HEK293 (cell line): ENCODE results near the gene TMEM126B.

Experiments
- CTCF ChIA-PET: fragments of 350-600 bp; formaldehyde crosslinking; extraction: SDS; loops from one replicate; lab custom pipeline; 2021; ENCODE audit warnings: antibody characterized with exemption; lab: Yijun Ruan, JAX
- POLR2A ChIA-PET: fragments of 300-600 bp; formaldehyde crosslinking; extraction: SDS; loops from one replicate; lab custom pipeline; 2020; ENCODE audit warnings: antibody characterized with exemption, inconsistent platforms; lab: Yijun Ruan, JAX
- H3K27ac ChIP-seq: fragments of 200-500 bp; sonication (Bioruptor generic); 2 replicates; pipeline ENCODE4 v1.5.1; 2014; ENCODE audit warnings: low read depth, low read length, control low read depth, inconsistent platforms; ENCODE audit errors: extremely low read depth
- H3K36me3 ChIP-seq, 2 experiments: fragments of 200-500 bp in 1 of 2; sonication (Bioruptor generic) in 1 of 2; 1 replicate in 1 of 2; 2 replicates in 1 of 2; pipeline ENCODE4 v1.5.1; 2014 to 2017; ENCODE audit warnings: inconsistent platforms in 2 of 2, low read length in 2 of 2; ENCODE audit not compliant: control insufficient read depth in 2 of 2, insufficient read depth in 1 of 2
- H3K4me1 ChIP-seq: fragments of 200-500 bp; sonication (Bioruptor generic); 2 replicates; pipeline ENCODE4 v1.5.1; 2014; ENCODE audit warnings: mild to moderate bottlenecking, low read length, inconsistent platforms; ENCODE audit not compliant: control insufficient read depth, insufficient read depth
- H3K4me3 ChIP-seq: 2 replicates; pipeline ENCODE4 v1.5.1; 2011; ENCODE audit warnings: low read depth, mild to moderate bottlenecking, control low read depth, low read length, moderate library complexity
- H3K9me3 ChIP-seq: fragments of 200-500 bp; sonication (Bioruptor generic); 2 replicates; pipeline ENCODE4 v1.5.1; 2014; ENCODE audit warnings: low read depth, low read length, inconsistent platforms; ENCODE audit not compliant: control insufficient read depth, insufficient read depth
- GLIS2 ChIP-seq: fragments of 450-650 bp; formaldehyde crosslinking; IDR thresholded peaks from 2 replicates; pipeline ENCODE4 v1.5.1; 2016; ENCODE audit warnings: missing biosample characterization, missing genetic modification characterization
- KLF7 ChIP-seq: fragments of 450-650 bp; formaldehyde crosslinking; IDR thresholded peaks from 2 replicates; pipeline ENCODE4 v1.5.1; 2016; ENCODE audit warnings: missing biosample characterization, missing genetic modification characterization, borderline replicate concordance
- MYNN ChIP-seq: fragments of 450-650 bp; formaldehyde crosslinking; IDR thresholded peaks from 2 replicates; pipeline ENCODE4 v1.5.1; 2016; ENCODE audit warnings: missing biosample characterization, missing genetic modification characterization, borderline replicate concordance
- PBX3 ChIP-seq: sonication (generic); formaldehyde crosslinking; IDR thresholded peaks from 2 replicates; pipeline ENCODE4 v1.8.1; 2022; ENCODE audit warnings: mild to moderate bottlenecking, moderate library complexity, missing genetic modification reagents
- TRIM28 ChIP-seq: IDR thresholded peaks from 2 replicates; pipeline ENCODE4 v1.6.1; 2011; ENCODE audit warnings: low read length, control low read depth, borderline replicate concordance
- ZBTB10 ChIP-seq: fragments of 450-650 bp; formaldehyde crosslinking; IDR thresholded peaks from 2 replicates; pipeline ENCODE4 v1.5.1; 2016; ENCODE audit warnings: missing biosample characterization, missing genetic modification characterization
- ZBTB11 ChIP-seq: fragments of 450-650 bp; formaldehyde crosslinking; conservative IDR thresholded peaks from 2 replicates; pipeline ENCODE4 v1.5.1; 2016; ENCODE audit warnings: low read depth, missing biosample characterization, missing genetic modification characterization
- ZFP69B ChIP-seq: fragments of 450-650 bp; formaldehyde crosslinking; IDR thresholded peaks from 2 replicates; pipeline ENCODE4 v1.5.1; 2016; ENCODE audit warnings: missing biosample characterization, missing genetic modification characterization
- ZNF121 ChIP-seq: fragments of 450-650 bp; formaldehyde crosslinking; IDR thresholded peaks from 2 replicates; pipeline ENCODE4 v1.5.1; 2016; ENCODE audit warnings: missing biosample characterization, missing genetic modification characterization
- ZNF157 ChIP-seq: fragments of 450-650 bp; formaldehyde crosslinking; IDR thresholded peaks from 2 replicates; pipeline ENCODE4 v1.5.1; 2016; ENCODE audit warnings: missing biosample characterization, missing genetic modification characterization
- ZNF16 ChIP-seq: fragments of 450-650 bp; formaldehyde crosslinking; IDR thresholded peaks from 2 replicates; pipeline ENCODE4 v1.5.1; 2016; ENCODE audit warnings: low read depth, missing biosample characterization, missing genetic modification characterization
- ZNF335 ChIP-seq: fragments of 450-650 bp; formaldehyde crosslinking; conservative IDR thresholded peaks from 2 replicates; pipeline ENCODE4 v1.5.1; 2016; ENCODE audit warnings: missing biosample characterization, missing genetic modification characterization
- ZNF530 ChIP-seq: fragments of 450-650 bp; formaldehyde crosslinking; IDR thresholded peaks from 2 replicates; pipeline ENCODE4 v1.5.1; 2016; ENCODE audit warnings: low read depth, missing biosample characterization, missing genetic modification characterization
- ZNF585B ChIP-seq: fragments of 450-650 bp; formaldehyde crosslinking; IDR thresholded peaks from 2 replicates; pipeline ENCODE4 v1.5.1; 2016; ENCODE audit warnings: missing biosample characterization, missing genetic modification characterization
- ZNF645 ChIP-seq: fragments of 450-650 bp; formaldehyde crosslinking; IDR thresholded peaks from 2 replicates; pipeline ENCODE4; 2016; ENCODE audit warnings: missing biosample characterization, missing genetic modification characterization
- ZNF677 ChIP-seq: fragments of 450-650 bp; IDR thresholded peaks from 2 replicates; pipeline ENCODE4 v1.5.0; 2018; ENCODE audit warnings: missing biosample characterization, mild to moderate bottlenecking, missing genetic modification characterization, moderate library complexity
- TF ChIP-seq, protein P1 (sequence below): fragments of 450-650 bp; formaldehyde crosslinking; IDR thresholded peaks from 2 replicates; pipeline ENCODE4 v1.5.0; 2017; ENCODE audit warnings: missing biosample characterization, missing genetic modification characterization, borderline replicate concordance
- TF ChIP-seq, protein P2 (sequence below): fragments of 450-650 bp; formaldehyde crosslinking; IDR thresholded peaks from 2 replicates; pipeline ENCODE4 v1.5.1; 2016; ENCODE audit warnings: missing biosample characterization, missing genetic modification characterization, borderline replicate concordance

The TMEM126B gene

DNA sequence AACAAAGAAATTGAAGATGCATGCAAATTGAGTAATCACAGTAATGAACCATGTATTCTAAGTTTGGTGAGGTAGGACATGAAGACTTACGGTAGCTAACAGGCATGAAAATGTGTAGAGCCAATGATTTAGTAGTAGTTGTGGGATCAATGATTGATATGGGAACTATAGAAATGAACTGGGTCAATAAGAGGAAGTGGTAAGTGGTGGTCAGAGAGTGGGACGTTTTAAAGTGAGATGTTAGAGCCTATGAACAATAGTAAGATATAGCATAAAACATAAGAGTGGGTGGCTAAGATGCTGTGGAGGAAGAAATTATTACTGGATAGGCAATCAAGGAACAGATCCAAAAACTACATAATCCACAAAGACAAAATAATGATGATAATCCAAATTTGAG, 46.3 kb upstream of the TMEM126B start:
- no peaks in the 10 kb centered on the region for H3K4me1 ChIP-seq
- no peak for TF ChIP-seq ZFP69B
- TF ChIP-seq MYNN: no peak
- no peak for TF ChIP-seq TRIM28
- no peak for TF ChIP-seq GLIS2 (tag by site-specific recombination)
- no peak for TF ChIP-seq ZNF121 (tag by site-specific recombination)
- no peak for TF ChIP-seq ZNF157 (tag by site-specific recombination)
- TF ChIP-seq ZNF530: no peak
- TF ChIP-seq ZNF16 (tag by site-specific recombination): no peak
- TF ChIP-seq ZBTB11: no peak
- TF ChIP-seq ZNF335 (tag by site-specific recombination): no peak
- no peak for TF ChIP-seq ZBTB10
- no peak for TF ChIP-seq PBX3
- no peak for TF ChIP-seq ZNF645
- no peak for TF ChIP-seq KLF7 (tag by site-specific recombination)
- TF ChIP-seq ZNF585B: no peak
- TF ChIP-seq, protein P1, sequence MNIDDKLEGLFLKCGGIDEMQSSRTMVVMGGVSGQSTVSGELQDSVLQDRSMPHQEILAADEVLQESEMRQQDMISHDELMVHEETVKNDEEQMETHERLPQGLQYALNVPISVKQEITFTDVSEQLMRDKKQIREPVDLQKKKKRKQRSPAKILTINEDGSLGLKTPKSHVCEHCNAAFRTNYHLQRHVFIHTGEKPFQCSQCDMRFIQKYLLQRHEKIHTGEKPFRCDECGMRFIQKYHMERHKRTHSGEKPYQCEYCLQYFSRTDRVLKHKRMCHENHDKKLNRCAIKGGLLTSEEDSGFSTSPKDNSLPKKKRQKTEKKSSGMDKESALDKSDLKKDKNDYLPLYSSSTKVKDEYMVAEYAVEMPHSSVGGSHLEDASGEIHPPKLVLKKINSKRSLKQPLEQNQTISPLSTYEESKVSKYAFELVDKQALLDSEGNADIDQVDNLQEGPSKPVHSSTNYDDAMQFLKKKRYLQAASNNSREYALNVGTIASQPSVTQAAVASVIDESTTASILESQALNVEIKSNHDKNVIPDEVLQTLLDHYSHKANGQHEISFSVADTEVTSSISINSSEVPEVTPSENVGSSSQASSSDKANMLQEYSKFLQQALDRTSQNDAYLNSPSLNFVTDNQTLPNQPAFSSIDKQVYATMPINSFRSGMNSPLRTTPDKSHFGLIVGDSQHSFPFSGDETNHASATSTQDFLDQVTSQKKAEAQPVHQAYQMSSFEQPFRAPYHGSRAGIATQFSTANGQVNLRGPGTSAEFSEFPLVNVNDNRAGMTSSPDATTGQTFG (tag by site-specific recombination): no peak
- TF ChIP-seq ZNF677: no peak
- TF ChIP-seq, protein P2, sequence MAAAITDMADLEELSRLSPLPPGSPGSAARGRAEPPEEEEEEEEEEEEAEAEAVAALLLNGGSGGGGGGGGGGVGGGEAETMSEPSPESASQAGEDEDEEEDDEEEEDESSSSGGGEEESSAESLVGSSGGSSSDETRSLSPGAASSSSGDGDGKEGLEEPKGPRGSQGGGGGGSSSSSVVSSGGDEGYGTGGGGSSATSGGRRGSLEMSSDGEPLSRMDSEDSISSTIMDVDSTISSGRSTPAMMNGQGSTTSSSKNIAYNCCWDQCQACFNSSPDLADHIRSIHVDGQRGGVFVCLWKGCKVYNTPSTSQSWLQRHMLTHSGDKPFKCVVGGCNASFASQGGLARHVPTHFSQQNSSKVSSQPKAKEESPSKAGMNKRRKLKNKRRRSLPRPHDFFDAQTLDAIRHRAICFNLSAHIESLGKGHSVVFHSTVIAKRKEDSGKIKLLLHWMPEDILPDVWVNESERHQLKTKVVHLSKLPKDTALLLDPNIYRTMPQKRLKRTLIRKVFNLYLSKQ (tag by site-specific recombination): no peak
- H3K4me3 ChIP-seq: no peak overlapping the region
- ChIA-PET CTCF (no interaction called here), POLR2A (no interaction called here)
- H3K27ac ChIP-seq: no peak overlapping the region
- H3K9me3 ChIP-seq: no peaks in the 10 kb centered on the region
- H3K36me3 ChIP-seq: no peaks in the 10 kb centered on the region
